ENCODE measurements around the gene CD7.
"Not testable (repeated sequence)": the region's sequence is repeated elsewhere in the genome, so short reads cannot be mapped to it uniquely, and the experiment has no call there.

CD7 gene

DNA sequence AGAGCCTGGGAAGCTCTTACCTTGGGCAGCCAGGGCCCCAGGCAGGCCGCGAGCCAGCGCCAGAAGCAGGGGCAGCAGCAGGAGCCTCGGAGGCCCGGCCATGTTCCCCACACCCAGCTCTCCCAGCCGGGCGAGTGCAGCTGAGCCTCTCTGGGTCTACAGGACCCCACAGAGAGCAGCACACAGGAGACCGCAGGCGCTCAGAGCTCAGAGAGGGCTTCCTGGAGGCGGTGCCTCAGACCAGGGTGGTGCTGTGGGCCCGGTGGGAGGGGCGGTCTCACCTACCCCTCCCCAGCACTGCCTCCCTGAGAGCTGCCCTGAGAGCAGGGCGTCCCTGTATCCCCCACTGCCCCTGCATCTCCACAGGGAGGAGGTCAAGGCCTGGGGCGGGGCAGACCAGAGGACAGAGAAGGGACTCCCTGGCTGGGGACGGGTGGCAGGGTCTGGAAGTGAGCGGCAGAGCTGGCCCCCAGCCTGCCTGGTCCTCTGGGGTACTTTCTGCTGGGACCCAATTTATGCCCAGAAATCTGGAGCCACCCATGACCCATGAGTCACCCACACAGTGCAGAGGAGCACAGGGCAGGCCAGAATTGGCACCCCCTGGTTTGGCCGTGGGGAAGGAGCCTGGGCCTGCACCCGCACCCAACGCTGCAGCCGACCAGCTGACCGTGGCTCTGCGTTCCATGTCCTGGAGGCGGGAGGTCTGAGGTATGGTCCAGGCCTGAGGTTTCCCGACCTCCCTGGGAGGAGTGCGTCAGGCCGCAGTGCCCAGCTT, at the start of gene CD7:
Gene CD7 (minus strand): TSS at position 215 of the 775 bp plus-strand sequence. CDS start 113 bp downstream, at position 102.
- no peaks in the 10 kb centered on the region for H3K9me3 Mint-ChIP-seq
- H3K36me3 Mint-ChIP-seq (ENCODE audit: low read depth): no peaks in the 10 kb centered on the region
- H3K4me1 Mint-ChIP-seq: peaks cover 5% of the 10 kb centered on the region
- no peak within 1 kb of the TSS for H3K27ac Mint-ChIP-seq
- H3K27me3 Mint-ChIP-seq (ENCODE audit: low read depth): peaks cover 23% of the 10 kb centered on the region
- TF ChIP-seq, protein P1, sequence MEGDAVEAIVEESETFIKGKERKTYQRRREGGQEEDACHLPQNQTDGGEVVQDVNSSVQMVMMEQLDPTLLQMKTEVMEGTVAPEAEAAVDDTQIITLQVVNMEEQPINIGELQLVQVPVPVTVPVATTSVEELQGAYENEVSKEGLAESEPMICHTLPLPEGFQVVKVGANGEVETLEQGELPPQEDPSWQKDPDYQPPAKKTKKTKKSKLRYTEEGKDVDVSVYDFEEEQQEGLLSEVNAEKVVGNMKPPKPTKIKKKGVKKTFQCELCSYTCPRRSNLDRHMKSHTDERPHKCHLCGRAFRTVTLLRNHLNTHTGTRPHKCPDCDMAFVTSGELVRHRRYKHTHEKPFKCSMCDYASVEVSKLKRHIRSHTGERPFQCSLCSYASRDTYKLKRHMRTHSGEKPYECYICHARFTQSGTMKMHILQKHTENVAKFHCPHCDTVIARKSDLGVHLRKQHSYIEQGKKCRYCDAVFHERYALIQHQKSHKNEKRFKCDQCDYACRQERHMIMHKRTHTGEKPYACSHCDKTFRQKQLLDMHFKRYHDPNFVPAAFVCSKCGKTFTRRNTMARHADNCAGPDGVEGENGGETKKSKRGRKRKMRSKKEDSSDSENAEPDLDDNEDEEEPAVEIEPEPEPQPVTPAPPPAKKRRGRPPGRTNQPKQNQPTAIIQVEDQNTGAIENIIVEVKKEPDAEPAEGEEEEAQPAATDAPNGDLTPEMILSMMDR (IDR thresholded peaks at IDR 0.05; ENCODE audit: unreplicated experiment in 3 of 3): no peak
- H3K4me3 Mint-ChIP-seq: no peak within 1 kb of the TSS

DNA sequence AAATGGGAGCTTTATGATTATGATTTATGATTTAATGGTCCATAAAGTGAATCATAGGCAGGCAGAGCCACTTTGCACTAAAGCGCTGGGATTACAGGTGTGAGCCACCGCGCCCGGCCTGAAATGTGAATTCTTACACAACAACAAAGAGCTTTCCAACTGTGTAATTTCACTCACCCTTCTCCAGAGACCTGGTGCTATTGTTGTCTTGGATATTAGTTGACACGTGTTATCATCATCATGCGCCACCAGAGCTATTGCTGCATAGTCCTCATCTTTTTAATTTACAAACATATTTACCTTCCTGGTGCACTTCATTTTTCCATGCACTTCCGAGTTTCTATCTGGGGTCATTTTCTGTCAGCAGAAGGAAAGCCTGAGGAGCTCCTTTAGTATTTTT, 49.3 kb upstream of the CD7 start:
- H3K36me3 Mint-ChIP-seq (ENCODE audit: low read depth): no peaks in the 10 kb centered on the region
- TF ChIP-seq, protein P1 (IDR thresholded peaks at IDR 0.05; ENCODE audit: unreplicated experiment in 3 of 3): no peak
- no peak overlapping the region for H3K27ac Mint-ChIP-seq
- H3K9me3 Mint-ChIP-seq: no peaks in the 10 kb centered on the region
- H3K4me3 Mint-ChIP-seq: no peak overlapping the region
- peaks cover 39% of the 10 kb centered on the region for H3K4me1 Mint-ChIP-seq
- peaks cover 25% of the 10 kb centered on the region for H3K27me3 Mint-ChIP-seq (ENCODE audit: low read depth)

DNA sequence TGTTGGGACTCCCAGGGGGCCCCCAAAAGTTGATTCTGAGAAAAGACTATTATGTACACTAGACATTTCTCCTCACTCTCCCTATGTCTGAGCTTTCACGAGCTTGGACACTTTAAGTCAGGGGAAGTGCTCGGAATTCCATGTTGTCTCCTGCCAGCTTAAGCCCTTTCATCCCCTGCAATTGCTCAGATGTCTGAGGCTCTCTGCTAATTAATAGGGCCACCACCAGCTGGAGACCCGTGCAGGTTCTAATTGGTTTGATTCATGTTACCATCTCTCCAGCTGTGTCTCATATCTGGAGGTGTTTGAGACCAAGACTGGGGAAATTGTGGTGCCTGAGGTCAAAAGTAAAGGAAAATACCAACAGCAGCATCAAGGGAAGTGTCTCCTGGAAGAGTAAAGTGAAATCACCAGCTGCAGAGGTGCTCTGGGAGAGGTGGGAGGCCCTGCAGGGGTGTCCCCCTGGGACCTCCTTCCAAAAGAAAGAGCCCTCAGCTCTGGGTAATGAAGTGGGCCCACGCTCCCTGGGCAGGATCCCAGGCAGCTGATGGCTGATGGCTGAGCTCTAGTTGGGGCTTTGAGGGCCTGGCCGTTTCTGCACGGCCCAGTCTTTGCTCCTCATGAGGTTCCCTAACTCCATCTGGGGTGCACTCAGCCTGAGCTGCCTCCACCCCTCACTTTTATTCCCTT, 48.3 kb upstream of the CD7 start:
- H3K27ac Mint-ChIP-seq: no peak overlapping the region
- peak overlapping the region in 1 of 3 experiments; percentile 22 for H3K4me3 Mint-ChIP-seq
- no peaks in the 10 kb centered on the region for H3K36me3 Mint-ChIP-seq (ENCODE audit: low read depth)
- peaks cover 22% of the 10 kb centered on the region for H3K27me3 Mint-ChIP-seq (ENCODE audit: low read depth)
- H3K4me1 Mint-ChIP-seq: peaks cover 35% of the 10 kb centered on the region
- H3K9me3 Mint-ChIP-seq: no peaks in the 10 kb centered on the region
- TF ChIP-seq, protein P1 (IDR thresholded peaks at IDR 0.05; ENCODE audit: unreplicated experiment in 3 of 3): no peak

DNA sequence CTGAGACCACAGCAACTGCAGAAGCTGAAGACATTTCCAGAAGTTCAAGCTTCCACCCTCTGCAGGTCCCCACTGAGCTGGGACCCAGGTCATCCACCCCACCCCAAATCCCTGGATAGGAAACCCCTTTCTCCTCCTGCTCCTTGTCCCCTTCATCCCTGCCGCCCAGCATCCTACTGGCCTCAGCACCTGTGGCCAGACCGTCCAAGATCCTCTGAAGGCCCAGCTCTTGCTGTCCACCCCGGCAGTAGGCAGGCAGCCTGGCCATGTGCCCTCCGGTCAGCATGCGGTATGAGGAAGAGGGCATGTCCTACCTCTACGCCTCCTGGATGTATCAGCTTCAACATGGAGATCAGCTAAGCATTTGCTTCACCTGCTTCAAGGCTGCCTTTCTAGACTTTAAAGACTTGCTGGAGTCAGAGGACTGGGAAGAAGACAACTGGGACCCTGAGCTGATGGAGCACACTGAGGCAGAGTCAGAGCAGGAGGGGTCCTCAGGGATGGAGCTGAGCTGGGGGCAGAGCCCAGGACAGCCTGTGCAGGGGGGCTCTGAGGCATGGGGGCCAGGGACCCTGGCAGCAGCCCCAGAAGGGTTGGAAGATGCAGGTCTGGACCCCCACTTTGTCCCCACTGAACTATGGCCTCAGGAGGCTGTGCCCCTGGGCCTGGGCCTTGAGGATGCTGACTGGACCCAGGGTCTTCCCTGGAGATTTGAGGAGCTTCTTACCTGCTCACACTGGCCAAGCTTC, 44.7 kb upstream of the CD7 start:
- H3K36me3 Mint-ChIP-seq (ENCODE audit: low read depth): no peaks in the 10 kb centered on the region
- no peaks in the 10 kb centered on the region for H3K9me3 Mint-ChIP-seq
- peaks cover 22% of the 10 kb centered on the region for H3K27me3 Mint-ChIP-seq (ENCODE audit: low read depth)
- H3K4me1 Mint-ChIP-seq: peaks cover 26% of the 10 kb centered on the region
- no peak overlapping the region for H3K27ac Mint-ChIP-seq
- TF ChIP-seq, protein P1 (IDR thresholded peaks at IDR 0.05; ENCODE audit: unreplicated experiment in 3 of 3): no peak
- no peak overlapping the region for H3K4me3 Mint-ChIP-seq

DNA sequence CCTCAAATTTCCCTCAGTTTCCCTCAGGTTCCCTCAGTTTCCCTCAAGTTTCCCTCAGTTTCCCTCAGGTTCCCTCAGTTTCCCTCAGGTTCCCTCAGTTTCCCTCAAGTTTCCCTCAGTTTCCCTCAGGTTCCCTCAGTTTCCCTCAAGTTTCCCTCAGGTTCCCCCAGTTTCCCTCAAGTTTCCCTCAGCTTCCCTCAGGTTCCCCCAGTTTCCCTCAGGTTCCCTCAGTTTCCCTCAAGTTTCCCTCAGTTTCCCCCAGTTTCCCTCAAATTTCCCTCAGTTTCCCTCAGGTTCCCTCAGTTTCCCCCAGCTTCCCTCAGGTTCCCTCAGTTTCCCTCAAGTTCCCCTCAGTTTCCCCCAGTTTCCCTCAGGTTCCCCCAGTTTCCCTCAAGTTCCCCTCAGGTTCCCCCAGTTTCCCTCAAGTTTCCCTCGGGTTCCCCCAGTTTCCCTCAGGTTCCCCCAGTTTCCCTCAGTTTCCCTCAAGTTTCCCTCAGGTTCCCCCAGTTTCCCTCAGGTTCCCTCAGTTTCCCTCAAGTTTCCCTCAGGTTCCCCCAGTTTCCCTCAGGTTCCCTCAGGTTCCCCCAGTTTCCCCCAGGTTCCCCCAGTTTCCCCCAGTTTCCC, 42.2 kb upstream of the CD7 start:
- not testable (repeated sequence) for H3K9me3 Mint-ChIP-seq; H3K27ac Mint-ChIP-seq; H3K36me3 Mint-ChIP-seq (ENCODE audit: low read depth); H3K4me3 Mint-ChIP-seq
- peaks cover 22% of the 10 kb centered on the region for H3K27me3 Mint-ChIP-seq (ENCODE audit: low read depth)
- H3K4me1 Mint-ChIP-seq: peaks cover 26% of the 10 kb centered on the region
